T-helper 1 cell treated with Interleukin-12 subunit alpha and Interleukin-12 subunit beta and Interleukin-4 antibody, amounts not matched to agents 30 ng/mL and 1 ng/mL, for 36 hours (primary cell): ENCODE measurements around the gene ETDB. TPM values are rescaled to one million over a fixed set of nuclear protein-coding genes. Genes with fewer than 3 reads are reported as not detected.

ENCODE experiments used
- total RNA-seq: library from RNA; stranded (reverse); gene quantifications from 2 replicates; pipeline ENCODE4 v1.2.3, GENCODE V29; 2022

The ETDB gene
- total RNA-seq, 1 donor from 2014 or later = not detected

Other genes with a start within 250 kb of the ETDB start
- 13.2 and 14.1 TPM in 2 replicates for gene MOSPD1, start 205.3 kb downstream of the ETDB start, total RNA-seq
- 0.49 and 0.54 TPM in 2 replicates for gene SMIM10, start 129.5 kb downstream of the ETDB start, total RNA-seq
- 0.76 and 0.83 TPM in 2 replicates for gene RTL8B, start 98.0 kb downstream of the ETDB start, total RNA-seq
- gene RTL8C, start 88.2 kb downstream of the ETDB start, total RNA-seq = 21.1 and 21.6 TPM in 2 replicates
- 12.0 and 15.8 TPM in 2 replicates for gene RTL8A, start 68.4 kb downstream of the ETDB start, total RNA-seq
- 0.07 TPM in 1 of 2 replicates, not detected in the other for gene SMIM10L2B, start 21.8 kb downstream of the ETDB start, total RNA-seq
- not detected in 2 replicates for gene CT55, start 50.9 kb upstream of the ETDB start, total RNA-seq
- gene ETDA, start 131.5 kb upstream of the ETDB start, total RNA-seq = not detected in 2 replicates
- gene ETDC, start 189.0 kb upstream of the ETDB start, total RNA-seq = not detected in 2 replicates
- gene ZNF75D, start 223.6 kb upstream of the ETDB start, total RNA-seq = 15.0 and 16.0 TPM in 2 replicates
- 4.0 and 4.5 TPM in 2 replicates for gene ZNF449, start 224.3 kb upstream of the ETDB start, total RNA-seq